ENCODE measurements around the gene ZNF330. TPM values are rescaled to one million over a fixed set of nuclear protein-coding genes. Genes with fewer than 3 reads are reported as not detected.

Gene ZNF330
- total and polyA plus RNA-seq, 2 experiments from 2014 or later: 32.3 to 38.9 TPM

GRCh38 chr4:141283152-141283551, 62.5 kb downstream of the ZNF330 start (continued):
- TF ChIP-seq REST (IDR thresholded peaks at IDR 0.05; ENCODE audit: unreplicated experiment): no peak
- TF ChIP-seq ZNF331 (CRISPR knock-in tag; IDR thresholded peaks at IDR 0.05; ENCODE audit: low read depth): no peak
- no peak for TF ChIP-seq EZH2phosphoT487 (IDR thresholded peaks at IDR 0.05; ENCODE audit: unreplicated experiment)
- TF ChIP-seq POLR2AphosphoS5 (IDR thresholded peaks at IDR 0.05; ENCODE audit: low read depth): no peak
- no peak for TF ChIP-seq NANOG (IDR thresholded peaks at IDR 0.05; ENCODE audit: borderline replicate concordance)
- no peak for TF ChIP-seq ZNF114 (CRISPR knock-in tag; IDR thresholded peaks at IDR 0.05)
- TF ChIP-seq EZH2 (IDR thresholded peaks at IDR 0.05; ENCODE audit: low read depth, unreplicated experiment): no peak
- TF ChIP-seq STAT1 (IDR thresholded peaks at IDR 0.05; ENCODE audit: unreplicated experiment): no peak

GRCh38 chr4:141283563-141283962, 62.9 kb downstream of the ZNF330 start:
- H3K4me1 Mint-ChIP-seq: no peaks in the 10 kb centered on the region
- ATAC-seq: no peak
- TF ChIP-seq REST (IDR thresholded peaks at IDR 0.05; ENCODE audit: unreplicated experiment): no peak
- TF ChIP-seq POLR2AphosphoS5 (IDR thresholded peaks at IDR 0.05; ENCODE audit: low read depth): no peak
- TF ChIP-seq NANOG (IDR thresholded peaks at IDR 0.05; ENCODE audit: borderline replicate concordance): no peak
- no peak for TF ChIP-seq ZNF114 (CRISPR knock-in tag; IDR thresholded peaks at IDR 0.05)
- TF ChIP-seq ZNF331 (CRISPR knock-in tag; IDR thresholded peaks at IDR 0.05; ENCODE audit: low read depth): no peak
- TF ChIP-seq EZH2 (IDR thresholded peaks at IDR 0.05; ENCODE audit: low read depth, unreplicated experiment): no peak
- TF ChIP-seq JUNB (IDR thresholded peaks at IDR 0.05; ENCODE audit: unreplicated experiment): no peak
- no peak for TF ChIP-seq EZH2phosphoT487 (IDR thresholded peaks at IDR 0.05; ENCODE audit: unreplicated experiment)
- no peak for TF ChIP-seq CREB1 (CRISPR knock-in tag; IDR thresholded peaks at IDR 0.05; ENCODE audit: low read depth)
- TF ChIP-seq ZNF462 (CRISPR knock-in tag; IDR thresholded peaks at IDR 0.05): no peak
- TF ChIP-seq STAT1 (IDR thresholded peaks at IDR 0.05; ENCODE audit: unreplicated experiment): no peak

More at GRCh38 chr4:141283563-141283962, 62.9 kb downstream of the ZNF330 start:
- H3K4me2 ChIP-seq: no peak overlapping the region
- no peak overlapping the region for H3K4me3 ChIP-seq
- no peak overlapping the region for H3K27ac ChIP-seq (ENCODE audit: low read depth)
- no peaks in the 10 kb centered on the region for H3K9me2 ChIP-seq (ENCODE audit: insufficient read depth)
- no peaks in the 10 kb centered on the region for H3K36me3 Mint-ChIP-seq (ENCODE audit: low read depth)
- DNase-seq (ENCODE audit: low spot score): no peak
- H3K27ac Mint-ChIP-seq: no peak overlapping the region
- no peaks in the 10 kb centered on the region for H3K27me3 ChIP-seq (ENCODE audit: insufficient read depth)
- H3K4me3 Mint-ChIP-seq: no peak overlapping the region
- H3F3A ChIP-seq (replicated peaks; ENCODE audit: low read depth): no peaks in the 10 kb centered on the region
- H3K27me3 Mint-ChIP-seq (ENCODE audit: insufficient read depth, low read depth, poor library complexity): no peaks in the 10 kb centered on the region
- H3K36me3 ChIP-seq (ENCODE audit: insufficient read depth): no peaks in the 10 kb centered on the region
- H3K4me1 ChIP-seq (ENCODE audit: insufficient read depth): no peaks in the 10 kb centered on the region
- no peaks in the 10 kb centered on the region for H3K79me2 ChIP-seq (replicated peaks; ENCODE audit: insufficient read depth)
- H4K20me1 ChIP-seq (replicated peaks; ENCODE audit: insufficient read depth): no peaks in the 10 kb centered on the region
- H3K9me3 Mint-ChIP-seq: no peaks in the 10 kb centered on the region
- no peak overlapping the region for H2AFZ ChIP-seq
